ENCODE measurements around the gene MTMR3. TPM values are rescaled to one million over a fixed set of nuclear protein-coding genes. Genes with fewer than 3 reads are reported as not detected.

The MTMR3 gene
- total RNA-seq, 1 experiment from 2014 or later, result 26.8 TPM

GRCh38 chr22:30054764-30055069 is 171.7 kb downstream of the MTMR3 start:
- no peak for ATAC-seq
- no TSS peak for BruUV-seq (replicated peaks)
- Histone ChIP-seq H3K4me1 (ENCODE audit: control insufficient read depth, insufficient read depth, low read length) (no peaks in the 10 kb centered on the region), H3K27me3 (ENCODE audit: control insufficient read depth, insufficient read depth, low read length) (no peaks in the 10 kb centered on the region), H3K36me3 (ENCODE audit: control insufficient read depth, insufficient read depth, low read length) (no peaks in the 10 kb centered on the region), H3K4me3 (ENCODE audit: low read depth in 2 of 2, low read length in 2 of 2) (no peak overlapping the region), H3K27ac (ENCODE audit: low read length) (no peak overlapping the region), H3K9me3 (ENCODE audit: control insufficient read depth, insufficient read depth, low read depth, low read length) (no peaks in the 10 kb centered on the region)
- ChIA-PET POLR2A (no interaction called here), CTCF (no interaction called here)
- DNase-seq (ENCODE audit: low read depth, low spot score), result no peak
- in situ Hi-C loops (cut with HindIII; ENCODE audit: low pct_unique_long_range_greater_than_20kb, low sequenced_read_pairs) (no loop called here), intact Hi-C loops (cut with micrococcal nuclease; ENCODE audit: unreplicated experiment) (no loop called here)
- no peak for TF ChIP-seq TCF7L2 (IDR thresholded peaks at IDR 0.05; ENCODE audit: low read depth, low read length)
- no peak for TF ChIP-seq SIN3A (IDR thresholded peaks at IDR 0.05; ENCODE audit: borderline replicate concordance, insufficient read depth, low read depth, low read length)

DNA sequence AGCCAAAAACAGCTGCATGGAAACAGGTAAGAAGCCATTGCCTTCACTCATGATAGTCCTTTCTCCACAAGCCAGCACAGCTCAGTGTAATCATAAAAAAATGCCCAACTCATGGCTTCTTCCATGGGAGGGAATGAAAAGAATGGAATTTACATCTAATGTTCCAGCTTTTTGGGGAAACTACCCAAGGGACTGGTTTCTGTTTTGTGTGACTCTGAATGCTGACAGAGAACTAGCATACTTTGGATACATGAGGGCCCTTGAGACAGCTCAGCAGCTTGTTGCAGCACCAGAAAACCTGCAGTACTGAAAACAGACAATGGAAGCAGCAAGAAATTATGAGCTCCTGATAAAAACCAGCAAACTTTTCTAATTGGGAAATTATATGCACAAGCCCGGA is 173.0 kb downstream of the MTMR3 start:
- Histone ChIP-seq H3K9me3 (ENCODE audit: control insufficient read depth, insufficient read depth, low read depth, low read length) (no peaks in the 10 kb centered on the region), H3K27me3 (ENCODE audit: control insufficient read depth, insufficient read depth, low read length) (no peaks in the 10 kb centered on the region), H3K4me3 (ENCODE audit: low read depth in 2 of 2, low read length in 2 of 2) (no peak overlapping the region), H3K36me3 (ENCODE audit: control insufficient read depth, insufficient read depth, low read length) (no peaks in the 10 kb centered on the region), H3K4me1 (ENCODE audit: control insufficient read depth, insufficient read depth, low read length) (no peaks in the 10 kb centered on the region), H3K27ac (ENCODE audit: low read length) (no peak overlapping the region)
- ChIA-PET CTCF (interaction anchor here (1.0 kb wide), 1 partner anchor 19 kb away, joined by 3 read pairs; no protein-coding TSS in a partner anchor), POLR2A (no interaction called here)
- no peak for ATAC-seq
- no peak for TF ChIP-seq REST (IDR thresholded peaks at IDR 0.05; ENCODE audit: insufficient read depth in 1 of 2, low read depth in 2 of 2, low read length in 1 of 2)
- TF ChIP-seq, protein P1, sequence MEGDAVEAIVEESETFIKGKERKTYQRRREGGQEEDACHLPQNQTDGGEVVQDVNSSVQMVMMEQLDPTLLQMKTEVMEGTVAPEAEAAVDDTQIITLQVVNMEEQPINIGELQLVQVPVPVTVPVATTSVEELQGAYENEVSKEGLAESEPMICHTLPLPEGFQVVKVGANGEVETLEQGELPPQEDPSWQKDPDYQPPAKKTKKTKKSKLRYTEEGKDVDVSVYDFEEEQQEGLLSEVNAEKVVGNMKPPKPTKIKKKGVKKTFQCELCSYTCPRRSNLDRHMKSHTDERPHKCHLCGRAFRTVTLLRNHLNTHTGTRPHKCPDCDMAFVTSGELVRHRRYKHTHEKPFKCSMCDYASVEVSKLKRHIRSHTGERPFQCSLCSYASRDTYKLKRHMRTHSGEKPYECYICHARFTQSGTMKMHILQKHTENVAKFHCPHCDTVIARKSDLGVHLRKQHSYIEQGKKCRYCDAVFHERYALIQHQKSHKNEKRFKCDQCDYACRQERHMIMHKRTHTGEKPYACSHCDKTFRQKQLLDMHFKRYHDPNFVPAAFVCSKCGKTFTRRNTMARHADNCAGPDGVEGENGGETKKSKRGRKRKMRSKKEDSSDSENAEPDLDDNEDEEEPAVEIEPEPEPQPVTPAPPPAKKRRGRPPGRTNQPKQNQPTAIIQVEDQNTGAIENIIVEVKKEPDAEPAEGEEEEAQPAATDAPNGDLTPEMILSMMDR (IDR thresholded peaks at IDR 0.05), result no peak
- TF ChIP-seq POLR2AphosphoS5 (IDR thresholded peaks at IDR 0.05; ENCODE audit: low read depth, low read length), result no peak
- no peak for TF ChIP-seq SIN3A (IDR thresholded peaks at IDR 0.05; ENCODE audit: borderline replicate concordance, insufficient read depth, low read depth, low read length)
- no peak for TF ChIP-seq TCF7L2 (IDR thresholded peaks at IDR 0.05; ENCODE audit: low read depth, low read length)
- in situ Hi-C loops (cut with HindIII; ENCODE audit: low pct_unique_long_range_greater_than_20kb, low sequenced_read_pairs), result no loop called here
- BruUV-seq (replicated peaks), result no TSS peak
- no peak for DNase-seq (ENCODE audit: low read depth, low spot score)
- intact Hi-C loops (cut with micrococcal nuclease; ENCODE audit: unreplicated experiment), result no loop called here

GRCh38 chr22:30057375-30057774 is 174.4 kb downstream of the MTMR3 start:
- TF ChIP-seq TCF7L2 (IDR thresholded peaks at IDR 0.05; ENCODE audit: low read depth, low read length) (no peak), REST (IDR thresholded peaks at IDR 0.05; ENCODE audit: insufficient read depth in 1 of 2, low read depth in 2 of 2, low read length in 1 of 2) (no peak)
- TF ChIP-seq, protein P1 (IDR thresholded peaks at IDR 0.05), result no peak
- ChIA-PET CTCF (interaction anchor here (0.5 kb wide), 1 partner anchor 320 kb away, joined by 4 read pairs; no protein-coding TSS in a partner anchor), POLR2A (no interaction called here)
- DNase-seq (ENCODE audit: low read depth, low spot score) (no peak), ATAC-seq (no peak)
- intact Hi-C loops (cut with micrococcal nuclease; ENCODE audit: unreplicated experiment) (no loop called here), in situ Hi-C loops (cut with HindIII; ENCODE audit: low pct_unique_long_range_greater_than_20kb, low sequenced_read_pairs) (no loop called here)
- Histone ChIP-seq H3K27ac (ENCODE audit: low read length) (no peak overlapping the region), H3K9me3 (ENCODE audit: control insufficient read depth, insufficient read depth, low read depth, low read length) (no peaks in the 10 kb centered on the region), H3K4me3 (ENCODE audit: low read depth in 2 of 2, low read length in 2 of 2) (no peak overlapping the region), H3K36me3 (ENCODE audit: control insufficient read depth, insufficient read depth, low read length) (no peaks in the 10 kb centered on the region), H3K4me1 (ENCODE audit: control insufficient read depth, insufficient read depth, low read length) (no peaks in the 10 kb centered on the region), H3K27me3 (ENCODE audit: control insufficient read depth, insufficient read depth, low read length) (no peaks in the 10 kb centered on the region)
- no TSS peak for BruUV-seq (replicated peaks)

All from Panc1 (cell line).